GM21717 (cell line): ENCODE data around the gene GANC.

Source experiments
- ATAC-seq: cut with Tn5 transposase; IDR thresholded peaks from one replicate; pipeline ENCODE4 v1.9.1; 2021; ENCODE audit warnings: mild to moderate bottlenecking, moderate library complexity; ENCODE audit not compliant: unreplicated experiment

The GANC gene

DNA sequence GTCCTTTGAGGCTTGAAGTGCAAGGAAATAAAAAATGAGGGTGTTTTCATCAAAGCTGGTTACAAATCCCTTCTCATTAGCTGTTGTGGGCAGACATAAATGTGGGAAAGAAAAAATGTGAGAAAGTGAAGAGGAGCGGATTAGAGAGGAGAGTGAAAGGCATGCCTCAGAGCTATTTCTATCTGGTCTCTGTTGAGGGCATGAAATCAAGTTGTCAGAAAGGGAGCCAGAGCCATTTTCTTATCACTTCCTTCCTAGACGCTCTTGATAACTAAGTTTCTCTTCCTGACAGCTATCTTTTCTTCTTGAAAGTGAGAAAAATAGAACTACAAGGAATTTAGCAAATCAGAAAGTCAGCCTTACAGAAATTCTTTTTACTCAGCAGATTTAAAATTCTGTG lies 65.5 kb downstream of the GANC start:
- no peak for ATAC-seq

GRCh38 chr15:42343596-42344232 lies 70.7 kb downstream of the GANC start:
- no peak for ATAC-seq

GRCh38 chr15:42344763-42345162 lies 71.8 kb downstream of the GANC start:
- ATAC-seq, result no peak

- no peak for ATAC-seq
Measured at GRCh38 chr15:42345504-42345903, 72.5 kb downstream of the GANC start.

- no peak for ATAC-seq
Measured at GRCh38 chr15:42348083-42348482, 75.1 kb downstream of the GANC start.

DNA sequence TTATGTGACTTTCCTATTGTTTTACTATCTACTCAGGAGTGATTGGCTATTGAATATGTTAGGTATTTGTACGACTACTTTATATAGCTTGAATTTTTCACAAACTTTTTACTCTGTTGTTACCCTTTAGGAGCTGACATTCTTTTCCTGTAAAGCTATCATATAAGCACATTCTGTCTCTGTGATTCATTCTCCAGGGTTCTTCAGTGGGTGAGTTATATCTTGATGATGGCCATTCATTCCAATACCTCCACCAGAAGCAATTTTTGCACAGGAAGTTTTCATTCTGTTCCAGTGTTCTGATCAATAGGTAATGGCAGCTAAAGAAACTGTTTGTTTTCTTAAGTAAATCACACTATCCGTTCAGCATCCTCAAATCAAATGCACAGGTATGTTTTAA lies 76.2 kb downstream of the GANC start:
- no peak for ATAC-seq

DNA sequence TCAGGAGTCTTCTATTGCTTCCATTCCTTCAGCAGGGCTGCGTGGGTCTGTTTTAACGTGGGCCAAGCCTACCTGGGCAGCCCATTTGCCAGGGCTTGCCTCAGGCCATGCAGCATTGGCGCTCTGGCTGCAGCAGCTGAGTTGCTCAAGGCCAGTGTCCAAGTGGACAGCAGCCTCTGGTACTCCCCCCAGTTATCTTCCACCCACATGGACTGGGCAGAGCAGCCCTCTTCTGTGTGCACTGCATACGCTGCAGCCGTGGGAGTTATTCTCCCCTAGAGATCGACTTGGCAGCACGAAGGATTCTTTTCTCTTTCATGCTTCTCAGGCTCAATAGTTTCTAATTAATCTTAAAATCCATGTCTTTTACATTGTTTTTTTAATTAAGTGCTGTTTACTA lies 79.4 kb downstream of the GANC start:
- no peak for ATAC-seq

- no peak for ATAC-seq
Measured at GRCh38 chr15:42353061-42353460, 80.1 kb downstream of the GANC start.

DNA sequence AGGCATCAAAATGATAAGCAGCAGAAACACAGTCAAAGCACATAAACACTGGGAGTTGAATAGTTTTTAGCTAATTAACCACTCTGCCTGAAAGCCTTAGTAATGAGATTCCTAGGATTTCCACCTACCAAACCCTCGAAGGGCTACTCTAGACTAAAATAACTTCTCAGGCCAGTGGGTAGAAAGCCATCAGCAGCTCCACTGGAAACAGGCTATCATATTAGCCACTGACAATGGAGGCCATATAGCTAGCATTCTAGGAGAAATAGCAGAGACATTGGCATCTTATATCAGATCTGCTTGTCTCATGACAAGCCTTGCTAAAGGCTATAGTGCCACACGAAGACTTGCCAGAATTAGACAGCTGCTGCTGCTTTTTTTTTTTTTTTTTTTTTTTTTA lies 81.8 kb downstream of the GANC start:
- no peak for ATAC-seq

- no peak for ATAC-seq
Measured at GRCh38 chr15:42355291-42355690, 82.3 kb downstream of the GANC start.

DNA sequence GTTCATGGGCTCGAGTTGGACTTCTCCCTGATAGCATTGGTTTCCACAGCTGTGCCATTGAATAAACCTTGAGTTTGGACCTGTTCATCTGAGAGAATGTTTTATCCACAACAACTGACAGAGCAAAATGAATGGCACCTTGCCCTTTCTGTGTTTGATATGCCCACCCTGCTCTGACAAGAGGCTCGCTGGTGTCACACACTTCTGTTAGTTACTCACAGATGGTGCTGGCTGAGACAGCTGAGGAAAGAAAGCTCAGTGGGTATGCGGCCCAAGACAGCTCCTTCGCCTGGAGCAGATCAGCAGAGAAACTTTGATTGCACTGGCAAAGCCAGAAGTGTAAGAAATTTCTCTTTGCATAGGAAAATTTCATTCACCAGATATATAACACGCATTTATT lies 83.8 kb downstream of the GANC start:
- ATAC-seq, result no peak

- ATAC-seq, result no peak
Measured at GRCh38 chr15:42358141-42358540, 85.1 kb downstream of the GANC start.

DNA sequence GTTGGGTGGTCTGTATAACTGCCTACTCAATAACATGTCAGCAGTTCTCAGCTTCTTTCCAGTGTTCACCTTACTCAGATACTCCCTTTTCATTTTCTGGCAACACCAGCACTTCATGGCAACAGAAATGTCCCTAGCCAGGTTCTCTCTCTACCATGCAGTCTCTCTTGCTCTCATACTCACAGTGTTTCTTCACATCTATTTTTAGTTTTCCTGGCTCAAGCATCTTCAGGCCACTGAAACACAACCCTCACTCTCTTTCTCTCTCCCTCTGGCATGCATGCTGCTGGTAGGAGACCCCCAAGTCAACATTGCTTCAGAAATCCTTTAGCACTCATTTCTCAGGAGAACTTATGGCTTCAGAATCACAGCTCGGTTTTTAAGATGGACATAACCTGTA lies 86.2 kb downstream of the GANC start, which contains the start of gene CAPN3:
CAPN3 (plus strand) TSS at position 253 of the 400 bp plus-strand sequence. CDS start 305 bp downstream, outside the sequence.
- ATAC-seq, result no peak

- ATAC-seq, result no peak
Measured at GRCh38 chr15:42359985-42360384, 87.0 kb downstream of the GANC start.

GRCh38 chr15:42360535-42361112 lies 87.6 kb downstream of the GANC start:
- ATAC-seq, result no peak

GRCh38 chr15:42363487-42363886 lies 90.5 kb downstream of the GANC start:
- ATAC-seq, result no peak

GRCh38 chr15:42363942-42364341 lies 90.9 kb downstream of the GANC start:
- no peak for ATAC-seq

DNA sequence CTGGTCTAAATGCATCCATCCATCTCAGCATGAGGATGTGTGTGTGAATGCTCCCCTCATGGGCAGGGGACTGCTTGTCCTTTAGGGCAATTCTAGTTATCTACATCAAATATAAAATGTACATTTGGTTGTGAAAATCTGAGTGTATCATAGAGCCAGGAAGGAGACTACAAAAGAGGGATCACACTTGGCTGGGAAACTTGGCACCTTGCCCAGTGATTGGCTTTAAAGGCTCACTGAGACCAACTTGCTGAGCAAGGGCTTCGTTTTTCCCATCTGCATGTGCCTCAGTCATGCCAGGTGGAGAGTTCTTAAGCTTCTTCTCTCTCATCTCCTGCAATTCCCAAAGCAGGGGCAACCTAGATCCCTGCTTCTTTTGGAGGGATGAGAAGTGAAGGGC lies 91.5 kb downstream of the GANC start:
- ATAC-seq, result no peak

- no peak for ATAC-seq
Measured at GRCh38 chr15:42365921-42366550, 93.0 kb downstream of the GANC start.

- no peak for ATAC-seq
Measured at GRCh38 chr15:42367041-42367440, 94.0 kb downstream of the GANC start.

- no peak for ATAC-seq
Measured at GRCh38 chr15:42368096-42368495, 95.1 kb downstream of the GANC start.

- ATAC-seq, result no peak
Measured at GRCh38 chr15:42371096-42371495, 98.1 kb downstream of the GANC start.
